Retina (tissue), 1 donor: ENCODE results near the gene MED27.
"Not testable (repeated sequence)": the region's sequence is repeated elsewhere in the genome, so short reads cannot be mapped to it uniquely, and the experiment has no call there.

Experiments
- DNase-seq: peaks from one replicate; pipeline ENCODE4 v3.0.0-alpha.2; 2016

Gene MED27

DNA sequence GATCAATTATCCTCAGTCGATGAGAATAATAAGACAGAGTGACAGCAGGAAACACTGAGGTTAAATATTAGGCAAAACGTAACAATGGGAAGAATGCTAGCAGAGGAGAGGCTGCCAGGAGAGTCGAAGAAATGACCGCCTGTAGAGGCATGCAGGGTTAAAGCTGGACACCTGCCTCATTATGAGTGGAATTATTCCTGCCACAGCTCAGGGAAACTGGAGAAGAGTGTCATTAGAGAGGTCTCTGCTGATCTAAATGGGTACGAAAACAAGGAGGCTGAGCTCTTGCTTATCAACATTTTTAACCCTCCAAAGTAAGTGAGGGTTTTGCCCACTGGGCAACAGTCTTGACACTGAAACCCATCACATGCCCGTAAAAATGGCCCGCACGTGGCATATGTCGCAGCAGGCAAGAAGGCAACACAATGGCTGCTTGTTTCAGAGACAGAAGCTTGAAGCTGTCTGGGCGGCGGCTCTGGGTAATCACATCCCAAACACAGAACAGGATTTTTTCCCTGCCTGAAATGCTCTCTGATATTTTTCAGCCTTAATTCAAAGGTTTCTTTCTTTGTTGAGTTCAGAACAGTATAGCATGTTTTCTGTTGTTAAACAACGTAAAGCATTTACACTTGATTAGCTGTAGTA lies 118.7 kb downstream of the MED27 start:
- DNase-seq = peak; percentile 53

DNA sequence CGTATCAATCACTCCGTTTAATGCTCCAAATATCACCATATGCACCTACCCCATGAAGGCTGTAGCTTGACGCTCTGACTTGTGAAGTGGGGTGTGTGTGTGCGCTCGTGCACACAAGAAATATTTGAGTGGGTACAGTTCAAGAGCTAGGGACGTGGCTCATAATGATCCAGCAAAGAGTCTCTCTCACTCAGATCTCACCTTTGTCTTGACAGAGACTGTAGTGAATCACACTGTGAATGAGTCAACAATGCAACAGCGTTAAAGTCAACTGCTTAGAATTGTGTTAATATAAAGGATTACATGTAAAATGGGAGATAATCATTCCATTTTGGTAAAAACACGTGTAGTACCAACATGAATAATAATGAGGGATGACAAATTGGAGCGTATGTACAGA lies 119.4 kb downstream of the MED27 start:
- DNase-seq = no peak

GRCh38 chr9:131959887-131960286 lies 119.8 kb downstream of the MED27 start:
- DNase-seq = no peak

GRCh38 chr9:131959056-131959455 lies 120.6 kb downstream of the MED27 start:
- DNase-seq = no peak

GRCh38 chr9:131954299-131954698 lies 125.4 kb downstream of the MED27 start:
- no peak for DNase-seq

- no peak for DNase-seq
Observed at GRCh38 chr9:131951905-131952304, 127.8 kb downstream of the MED27 start.

- DNase-seq = no peak
Observed at GRCh38 chr9:131951155-131951554, 128.5 kb downstream of the MED27 start.

GRCh38 chr9:131950487-131950886 lies 129.2 kb downstream of the MED27 start:
- no peak for DNase-seq

DNA sequence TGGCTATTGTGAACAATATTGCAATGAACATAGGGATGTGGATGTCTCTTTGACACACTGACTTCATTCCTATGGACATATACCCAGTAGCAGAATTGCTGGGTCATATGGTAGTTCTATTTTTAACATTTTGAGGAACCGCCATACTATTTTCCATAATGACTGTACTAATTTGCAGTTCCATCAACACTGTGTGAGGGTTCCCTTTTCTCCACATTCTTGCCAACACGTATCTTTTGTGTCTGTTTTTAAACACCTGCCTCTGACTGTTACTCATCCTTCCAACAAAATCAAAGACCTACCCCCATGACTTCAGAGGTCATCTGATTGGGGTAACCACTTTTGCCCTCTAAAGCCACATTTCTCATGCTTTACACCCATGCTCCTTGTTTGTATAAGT lies 133.5 kb downstream of the MED27 start:
- no peak for DNase-seq

DNA sequence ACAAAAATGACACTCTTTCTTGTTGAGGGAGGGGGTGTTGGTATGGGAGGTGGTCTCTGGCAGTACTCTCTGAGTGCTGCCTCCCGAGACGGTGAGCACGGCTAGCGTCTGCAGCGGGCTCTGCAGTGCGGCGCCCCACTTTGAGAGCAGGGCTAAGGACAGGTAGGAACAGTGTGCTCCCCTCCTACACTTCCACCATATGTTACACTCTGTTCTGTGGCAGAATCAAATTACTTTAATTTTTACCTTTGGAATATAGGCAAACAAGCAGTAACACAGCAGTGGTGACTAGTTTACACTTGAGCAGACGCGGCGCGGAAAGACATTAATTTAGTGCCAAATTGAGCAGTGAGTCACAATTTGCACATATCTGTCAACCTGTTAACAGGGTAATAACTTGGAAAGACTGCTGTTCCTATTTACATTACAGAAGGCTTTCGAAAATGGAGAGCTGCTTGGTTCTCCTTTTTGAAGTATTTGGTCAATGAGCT lies 136.3 kb downstream of the MED27 start:
- no peak for DNase-seq

GRCh38 chr9:131942146-131942720 lies 137.4 kb downstream of the MED27 start:
- DNase-seq = no peak

DNA sequence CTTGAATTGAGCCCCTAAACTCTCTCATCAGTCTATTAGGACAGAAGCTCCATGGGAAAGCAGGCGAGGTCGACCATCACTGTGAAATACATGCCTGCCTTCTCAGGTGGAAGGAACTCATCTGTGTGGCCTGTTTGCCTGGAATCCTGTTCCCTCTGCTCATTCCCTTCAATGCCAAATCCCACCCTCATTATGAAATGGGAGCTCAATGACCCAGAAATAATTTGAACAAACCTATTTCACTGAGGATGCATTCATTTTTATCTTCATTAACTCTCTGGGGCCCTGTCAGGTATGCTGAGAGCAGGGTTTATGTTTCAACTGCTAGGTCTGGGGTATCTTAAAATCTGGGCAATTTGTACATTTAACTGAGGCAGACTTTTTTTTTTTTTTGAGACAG lies 142.2 kb downstream of the MED27 start:
- peak; percentile 34 for DNase-seq

GRCh38 chr9:131936929-131937328 lies 142.7 kb downstream of the MED27 start:
- DNase-seq = no peak

DNA sequence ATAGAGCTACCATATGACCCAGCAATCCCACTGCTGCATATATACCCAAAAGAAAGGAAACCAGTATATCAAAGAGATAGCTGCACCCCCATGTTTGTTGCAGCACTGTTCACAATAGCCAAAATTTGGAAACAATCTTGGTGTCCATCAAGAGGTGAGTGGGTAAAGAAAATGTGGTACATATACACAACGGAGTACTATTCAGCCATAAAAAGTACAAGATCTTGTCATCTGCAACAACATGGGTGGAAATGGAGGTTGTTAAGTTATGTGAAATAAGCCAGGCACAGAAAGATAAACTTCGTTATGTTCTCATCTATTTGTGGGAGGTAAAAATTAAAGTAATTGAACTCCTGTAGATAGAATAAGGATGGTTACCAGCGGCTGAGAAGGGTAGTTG lies 145.0 kb downstream of the MED27 start:
- no peak for DNase-seq

- DNase-seq = no peak
Observed at GRCh38 chr9:131927091-131927490, 152.6 kb downstream of the MED27 start.

DNA sequence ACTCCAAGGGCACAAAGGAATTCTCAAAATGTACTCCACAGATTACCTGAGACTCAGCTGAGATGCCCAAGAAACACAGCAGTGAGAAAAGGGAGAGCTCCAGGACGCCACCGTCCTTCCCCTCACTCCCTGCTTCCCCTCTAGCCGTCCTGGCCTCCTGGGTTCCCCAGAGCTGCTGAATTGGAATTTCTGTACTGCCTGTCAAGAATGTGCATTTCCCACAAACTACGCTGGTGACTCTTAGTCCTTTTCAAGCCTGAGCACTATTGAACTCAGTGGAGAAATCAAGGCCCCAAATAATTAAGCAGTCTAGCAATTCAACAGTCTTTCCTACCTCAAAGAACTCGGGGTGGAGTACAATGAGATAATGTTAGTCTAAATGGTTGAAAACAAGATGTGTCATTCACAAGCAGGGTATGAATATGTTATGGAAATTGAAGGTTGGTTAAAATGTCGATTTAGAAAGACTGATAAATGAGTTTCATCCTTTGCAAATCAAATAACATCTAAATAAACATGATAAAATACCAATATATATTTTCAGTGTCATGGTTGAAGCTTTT lies 153.2 kb downstream of the MED27 start:
- DNase-seq = no peak

DNA sequence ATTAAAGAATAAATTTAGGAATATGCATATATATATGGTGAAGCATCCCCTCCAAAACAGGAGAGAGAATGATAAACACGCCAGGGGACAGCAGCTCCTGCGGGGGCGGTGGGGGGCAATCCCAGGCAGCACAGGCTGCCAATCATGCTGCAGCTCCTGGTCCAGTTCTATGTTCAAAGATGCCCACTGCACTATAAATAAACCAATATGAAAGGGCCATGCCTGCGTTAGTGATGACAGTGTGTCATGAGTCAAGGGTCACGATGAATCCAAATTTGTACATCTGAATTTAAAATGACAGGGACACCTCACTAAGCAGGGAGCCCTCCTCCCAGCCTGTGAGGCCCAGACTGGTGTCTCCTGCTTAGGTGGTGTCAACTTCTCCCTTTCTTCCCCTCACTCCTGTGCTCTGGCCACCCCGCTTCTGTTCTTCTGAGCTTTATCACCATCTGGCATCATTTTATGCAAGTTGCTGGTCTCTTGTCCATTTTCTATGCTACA lies 153.9 kb downstream of the MED27 start:
- no peak for DNase-seq

DNA sequence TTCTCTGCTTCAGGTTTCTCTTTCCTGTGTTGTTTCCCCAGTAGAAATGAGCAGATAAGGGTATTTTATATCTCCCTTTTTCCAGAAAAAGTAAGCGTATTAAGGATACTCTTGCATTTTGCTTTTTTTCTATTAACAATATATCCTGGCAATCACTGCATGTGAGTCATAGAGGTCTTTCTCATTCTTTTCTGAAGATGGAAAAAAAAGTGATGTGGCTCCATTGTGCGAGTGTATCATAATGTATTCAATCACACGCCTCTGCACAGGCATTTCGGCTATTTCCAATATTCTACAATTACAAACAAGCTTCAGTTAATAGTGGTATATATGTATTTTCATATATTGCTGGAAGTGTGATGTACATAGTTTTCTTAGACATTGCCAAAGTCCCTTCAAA lies 155.9 kb downstream of the MED27 start:
- DNase-seq = no peak

DNA sequence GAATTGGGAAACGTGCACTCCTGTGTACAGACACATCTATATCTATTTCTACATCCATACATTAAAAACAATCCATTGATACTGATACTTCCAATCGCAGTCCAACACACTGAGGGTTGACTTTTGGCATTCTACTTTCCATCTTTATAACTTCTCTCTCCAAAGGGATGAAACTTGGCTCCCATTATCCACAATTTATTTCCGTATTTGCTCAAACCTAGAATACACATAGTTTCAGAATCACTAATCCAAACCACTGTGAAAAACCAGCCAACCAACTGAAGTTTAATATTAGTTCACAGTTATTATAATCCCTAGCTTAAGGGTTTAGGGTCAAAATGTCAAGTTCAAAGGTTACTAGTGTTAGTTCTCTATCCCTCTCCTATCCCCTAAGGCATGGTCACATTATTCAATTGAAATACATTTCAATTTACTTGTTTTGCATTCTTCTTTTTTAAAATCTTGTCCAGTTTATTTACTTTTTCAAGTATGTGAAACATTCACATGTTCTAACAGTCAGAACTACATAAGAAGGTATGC lies 156.5 kb downstream of the MED27 start:
- no peak for DNase-seq

GRCh38 chr9:131921635-131922034 lies 158.0 kb downstream of the MED27 start:
- not testable (repeated sequence) for DNase-seq

DNA sequence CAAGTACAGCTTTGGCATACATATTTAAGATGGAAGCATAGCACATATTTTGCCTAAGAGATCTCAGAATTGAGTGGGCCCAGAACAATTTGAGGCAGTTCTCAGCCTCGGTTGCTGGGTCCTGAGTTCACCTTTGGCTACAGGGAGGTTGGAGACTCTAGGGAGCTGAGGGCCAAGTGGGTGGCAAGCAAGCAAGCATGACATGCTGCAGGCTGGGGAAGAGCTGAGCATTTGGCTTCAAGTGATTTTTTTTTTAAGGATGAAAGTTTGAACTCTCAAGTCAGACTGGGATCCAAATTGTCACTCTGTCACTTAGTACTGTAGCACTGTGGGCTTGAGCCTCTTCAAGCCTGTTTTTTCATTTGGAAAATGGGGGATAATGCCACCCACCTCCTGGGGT lies 160.5 kb downstream of the MED27 start:
- no peak for DNase-seq

GRCh38 chr9:131918481-131918880 lies 161.2 kb downstream of the MED27 start:
- no peak for DNase-seq

- no peak for DNase-seq
Observed at GRCh38 chr9:131917009-131917408, 162.7 kb downstream of the MED27 start.

DNA sequence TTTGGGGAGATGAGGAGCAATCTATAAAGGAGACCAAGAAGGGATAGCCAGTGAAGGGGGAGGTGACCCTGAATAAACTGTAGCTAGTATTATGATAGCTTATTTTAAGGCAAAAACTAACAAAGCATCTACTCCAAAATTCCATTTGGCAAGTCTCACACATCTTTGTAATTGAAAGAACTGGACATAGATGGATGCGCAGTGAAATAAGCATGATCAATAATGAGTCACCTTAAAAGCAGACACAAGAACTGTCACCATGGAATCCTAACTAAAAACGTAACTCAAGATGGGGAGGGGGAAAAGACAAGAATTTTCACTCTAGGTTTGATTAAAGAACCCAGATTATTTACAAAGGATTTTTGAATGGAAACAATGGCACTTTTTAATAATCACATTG lies 164.5 kb downstream of the MED27 start:
- DNase-seq = no peak
